Activated naive CD4-positive, alpha-beta T cell treated with anti-CD3 and anti-CD28 coated beads, Interleukin-2, amount 50 U/mL, for 72 hours (primary cell): ENCODE data around the gene SCUBE1. TPM values are rescaled to one million over a fixed set of nuclear protein-coding genes. Genes with fewer than 3 reads are reported as not detected.
"Not testable (repeated sequence)": the region's sequence is repeated elsewhere in the genome, so short reads cannot be mapped to it uniquely, and the experiment has no call there.

ENCODE experiments used
- ATAC-seq, 2 donors: fragments of 150-1000 bp; cut with Tn5 transposase; 2 replicates each; pipeline ENCODE4 v1.10.0; 2021; ENCODE audit warnings: mild to moderate bottlenecking in 2 of 2, moderate library complexity in 2 of 2
- DNase-seq, 2 donors: peaks; one replicate each; pipeline ENCODE4 v3.0.0; 2021 to 2022; ENCODE audit warnings: low spot score in 2 of 2
- H3K27ac Mint-ChIP-seq, 2 donors: one replicate each; pipeline ENCODE4 v1.8.0; 2022; ENCODE audit warnings: mild to moderate bottlenecking in 2 of 2, mixed read lengths in 2 of 2
- H3K36me3 Mint-ChIP-seq, 2 donors: one replicate each; pipeline ENCODE4 v1.8.0; 2022; ENCODE audit warnings: mixed read lengths in 2 of 2
- H3K9me3 Mint-ChIP-seq, 2 donors: one replicate each; pipeline ENCODE4 v1.8.0; 2022; ENCODE audit warnings: mixed read lengths in 2 of 2
- total RNA-seq, 2 donors: library from RNA; stranded (reverse); gene quantifications; one replicate each; pipeline ENCODE4 v1.2.3, GENCODE V29; 2022

Gene SCUBE1
- total RNA-seq, 2 donors from 2014 or later = 0.39 TPM; not detected in 1

DNA sequence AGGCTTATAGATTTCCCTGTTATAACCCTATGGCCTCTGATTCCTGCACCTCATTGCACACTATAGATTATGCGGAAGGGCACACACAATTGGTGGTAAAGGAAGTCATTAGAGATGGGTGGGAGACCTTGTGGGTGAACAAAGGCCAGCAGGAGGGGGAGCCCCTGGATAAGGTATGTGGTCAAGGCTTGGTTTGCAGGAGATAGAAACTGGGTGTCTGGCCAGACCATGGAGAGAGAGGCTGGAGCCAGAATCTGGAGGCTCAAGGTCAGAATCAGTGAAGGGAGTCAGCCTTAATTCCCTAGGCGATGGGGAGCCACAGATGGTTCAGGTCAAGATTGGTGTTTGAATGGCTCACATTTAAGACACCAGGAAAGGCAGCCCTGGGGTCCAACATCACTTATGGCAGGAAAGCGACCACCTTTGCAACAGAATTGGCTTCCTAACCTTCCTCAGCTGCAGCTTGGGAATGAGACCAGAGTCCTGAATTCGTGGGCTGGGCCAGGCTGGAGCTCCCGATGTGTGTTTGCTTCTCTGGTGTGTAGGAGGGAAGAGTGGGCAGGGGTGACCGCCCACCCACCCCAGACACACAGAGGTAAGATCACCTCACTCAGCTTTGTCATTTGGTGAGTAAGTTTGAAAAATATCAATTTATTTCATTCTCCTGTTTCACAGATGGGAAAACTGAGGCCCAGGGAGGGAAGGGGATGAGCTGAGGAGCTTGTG, 22.7 kb upstream of the SCUBE1 start:
- Mint-ChIP-seq H3K36me3 (no peaks in the 10 kb centered on the region), H3K27ac (no peak overlapping the region), H3K9me3 (no peaks in the 10 kb centered on the region)
- no peak for ATAC-seq
- DNase-seq = no peak

DNA sequence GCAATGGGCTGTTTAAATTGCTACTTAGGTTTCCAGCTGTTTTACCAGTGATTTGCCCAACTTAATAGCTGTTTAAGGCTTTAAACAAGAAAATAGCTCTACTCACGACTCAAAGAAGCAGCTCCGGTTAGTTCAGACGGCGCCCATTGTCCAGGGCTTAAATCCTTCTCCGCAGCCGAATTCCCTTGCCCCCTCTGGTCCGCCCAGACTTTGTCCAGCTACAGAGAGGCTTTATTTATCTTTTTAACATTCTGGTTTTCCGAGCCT, 20.9 kb upstream of the SCUBE1 start:
- Mint-ChIP-seq H3K27ac (no peak overlapping the region), H3K9me3 (no peaks in the 10 kb centered on the region), H3K36me3 (no peaks in the 10 kb centered on the region)
- DNase-seq (no peak), ATAC-seq (no peak)

DNA sequence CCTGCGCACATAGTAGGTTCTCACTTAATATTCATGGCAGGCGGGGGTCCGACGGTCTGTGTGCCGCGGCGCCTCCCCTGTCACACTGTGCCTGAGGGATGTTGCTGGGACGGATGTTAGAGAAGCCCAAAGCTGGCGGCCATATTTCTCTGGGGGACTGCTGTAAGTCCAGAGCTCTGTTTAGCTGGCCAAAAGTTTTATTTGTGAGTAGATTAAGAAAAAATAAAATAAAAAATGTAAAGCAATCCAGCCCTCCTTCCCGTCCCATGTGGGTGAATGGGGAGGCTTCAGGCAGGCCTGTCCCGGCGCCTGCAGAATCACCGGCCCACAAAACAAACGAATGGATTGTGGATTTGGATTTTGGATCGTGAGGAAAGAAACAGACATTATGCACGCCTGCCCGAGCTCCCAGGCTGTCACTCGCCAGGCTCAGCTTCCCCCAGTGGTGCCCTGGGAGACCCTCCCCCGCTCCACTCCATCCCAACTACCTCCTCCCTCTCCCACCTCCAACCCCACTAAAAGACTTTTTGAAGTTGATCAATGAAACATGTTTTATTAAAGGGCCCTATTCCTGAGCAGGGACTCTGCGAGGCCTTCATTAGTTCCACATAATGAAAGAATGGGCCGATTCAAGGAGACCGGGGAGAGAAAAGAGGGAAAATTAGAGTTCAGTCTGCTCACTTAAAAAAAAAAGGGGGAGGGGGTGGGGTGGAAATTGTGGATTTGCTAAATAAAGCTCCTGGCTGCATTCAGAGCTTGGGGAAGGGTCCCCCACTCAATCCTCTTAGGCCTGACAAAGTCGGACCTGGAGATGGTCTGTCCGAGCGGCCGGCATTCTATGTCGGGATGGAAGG, 20.4 kb upstream of the SCUBE1 start:
- no peak for ATAC-seq
- no peak for DNase-seq

DNA sequence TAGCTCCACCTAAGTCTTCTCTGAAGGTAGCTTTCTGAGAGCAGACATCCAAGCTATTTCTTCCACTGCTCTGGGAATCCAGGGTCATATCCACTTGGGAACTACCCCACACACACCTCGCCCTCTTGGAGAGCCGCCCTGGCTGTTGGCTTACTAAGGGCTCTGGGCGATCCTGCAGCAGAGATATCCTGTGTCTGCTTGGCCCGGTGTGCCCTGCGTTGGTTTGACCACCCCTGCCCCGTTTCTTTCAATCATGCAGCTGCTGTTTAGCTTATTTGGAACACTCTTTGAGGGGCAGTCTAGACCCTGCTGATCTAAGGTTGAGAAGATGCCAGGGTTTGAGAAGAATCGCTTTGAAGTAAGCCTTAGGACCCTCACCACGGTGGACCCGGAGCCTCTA, 17.4 kb upstream of the SCUBE1 start:
- no peak for ATAC-seq
- Mint-ChIP-seq H3K9me3 (no peaks in the 10 kb centered on the region), H3K36me3 (no peaks in the 10 kb centered on the region), H3K27ac (no peak overlapping the region)
- DNase-seq = no peak

More for the DNA sequence above, 20.4 kb upstream of the SCUBE1 start:
- no peaks in the 10 kb centered on the region for H3K36me3 Mint-ChIP-seq
- no peaks in the 10 kb centered on the region for H3K9me3 Mint-ChIP-seq
- H3K27ac Mint-ChIP-seq = no peak overlapping the region

DNA sequence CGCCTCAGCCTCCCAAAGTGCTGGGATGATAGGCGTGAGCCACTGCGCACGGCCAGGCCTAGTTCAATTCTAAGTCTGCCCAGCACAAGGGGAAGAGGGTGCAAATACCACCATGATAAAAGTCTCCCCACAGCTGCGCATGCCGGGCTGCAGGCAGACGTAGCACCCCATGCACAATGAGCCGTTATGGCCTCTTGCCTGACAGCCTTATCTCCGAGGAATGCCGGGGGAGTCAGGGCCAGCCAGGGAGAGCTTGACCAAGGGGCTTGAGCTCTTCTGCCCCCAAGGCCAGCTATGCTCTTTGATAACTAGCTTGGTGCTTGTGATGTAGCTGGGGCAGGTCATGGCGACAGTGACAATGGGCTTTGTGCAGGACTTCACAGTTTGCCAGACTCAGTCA, 13.7 kb upstream of the SCUBE1 start:
- DNase-seq = no peak
- ATAC-seq = no peak
- Mint-ChIP-seq H3K27ac (no peak overlapping the region), H3K9me3 (no peaks in the 10 kb centered on the region), H3K36me3 (no peaks in the 10 kb centered on the region)

DNA sequence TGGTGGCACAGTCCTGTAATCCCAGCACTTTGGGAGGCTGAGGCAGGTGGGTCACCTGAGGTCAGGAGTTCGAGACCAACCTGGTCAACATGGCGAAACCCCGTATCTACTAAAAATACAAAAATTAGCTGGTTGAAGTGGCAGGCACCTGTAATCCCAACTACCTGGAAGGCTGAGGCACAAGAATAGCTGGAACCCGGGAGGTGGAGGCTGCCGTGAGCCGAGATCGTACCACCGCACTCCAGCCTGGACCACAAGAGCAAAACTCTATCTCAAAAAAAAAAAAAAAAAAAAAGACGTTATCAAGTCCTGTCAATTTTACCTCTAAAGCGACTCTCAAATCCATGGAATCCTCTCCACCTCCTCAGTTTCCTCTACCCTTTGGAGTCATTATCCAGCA, 12.5 kb upstream of the SCUBE1 start:
- H3K36me3 Mint-ChIP-seq, DNase-seq, ATAC-seq, H3K9me3 Mint-ChIP-seq, H3K27ac Mint-ChIP-seq: not testable (repeated sequence)

DNA sequence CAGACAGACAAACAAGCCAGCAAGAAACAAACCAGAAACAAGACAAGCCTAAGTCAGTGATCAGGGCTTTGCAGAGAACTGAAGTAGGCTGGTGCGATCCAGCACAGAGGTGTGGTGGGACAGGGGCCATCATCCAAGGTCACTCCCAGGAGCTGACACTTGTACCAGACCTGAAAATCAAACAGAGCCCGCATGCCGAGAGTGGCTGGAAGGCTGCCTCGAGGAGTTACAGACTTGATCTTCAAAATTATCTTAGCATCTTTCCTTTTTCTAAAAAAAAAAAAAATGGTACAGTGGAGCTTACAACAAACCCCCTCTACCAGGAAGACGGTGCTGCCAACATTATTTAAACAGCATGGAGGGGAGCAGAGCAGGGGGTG, 8.8 kb upstream of the SCUBE1 start:
- no peaks in the 10 kb centered on the region for H3K36me3 Mint-ChIP-seq
- H3K9me3 Mint-ChIP-seq = no peaks in the 10 kb centered on the region
- ATAC-seq (no peak), DNase-seq (no peak)
- H3K27ac Mint-ChIP-seq = no peak overlapping the region

DNA sequence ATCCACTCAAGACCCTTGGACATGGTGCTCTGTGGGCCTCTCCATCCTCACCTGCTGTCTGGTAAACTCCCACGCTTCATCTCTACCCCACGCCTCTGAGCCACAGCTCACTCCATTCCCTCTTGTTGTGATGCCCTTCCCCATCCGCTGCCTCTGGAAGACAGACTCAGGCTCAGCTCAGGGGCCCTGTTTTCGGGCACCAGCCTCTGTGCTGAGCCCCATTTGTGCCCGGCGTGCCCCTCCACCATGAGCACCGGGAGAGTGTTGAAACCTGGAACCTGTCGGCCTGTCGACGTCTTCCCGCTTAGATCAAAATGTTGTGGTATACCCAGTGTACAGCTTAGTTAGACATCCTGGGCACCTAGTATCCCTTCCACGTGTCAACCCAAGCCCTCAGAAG, 6.5 kb upstream of the SCUBE1 start:
- no peak overlapping the region for H3K27ac Mint-ChIP-seq
- DNase-seq (no peak), ATAC-seq (no peak)
- no peaks in the 10 kb centered on the region for H3K9me3 Mint-ChIP-seq
- H3K36me3 Mint-ChIP-seq = no peaks in the 10 kb centered on the region

DNA sequence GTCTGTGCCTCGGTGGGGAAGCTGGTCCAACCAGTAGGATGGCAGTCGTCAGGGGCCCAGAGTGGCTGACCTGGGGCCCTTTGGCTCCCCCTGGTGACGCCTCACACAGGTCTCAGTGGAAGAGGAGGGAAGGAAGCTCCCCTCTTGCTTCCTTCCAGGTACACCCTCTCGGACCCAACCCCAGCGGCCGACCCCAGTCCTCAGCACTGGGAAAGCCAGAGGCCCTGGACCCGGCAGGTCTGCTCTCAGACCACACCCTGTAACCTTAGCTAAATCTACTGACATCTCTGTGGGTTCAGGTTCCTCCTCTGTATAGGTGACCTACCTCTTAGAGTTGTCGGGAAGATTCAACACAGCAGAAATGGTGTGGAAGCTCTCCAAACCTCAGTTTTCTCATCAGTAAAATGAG, 3.4 kb upstream of the SCUBE1 start:
- Mint-ChIP-seq H3K27ac (no peak overlapping the region), H3K9me3 (no peaks in the 10 kb centered on the region), H3K36me3 (no peaks in the 10 kb centered on the region)
- DNase-seq = peak; percentile 61 to 74
- ATAC-seq = peak; percentile 75

DNA sequence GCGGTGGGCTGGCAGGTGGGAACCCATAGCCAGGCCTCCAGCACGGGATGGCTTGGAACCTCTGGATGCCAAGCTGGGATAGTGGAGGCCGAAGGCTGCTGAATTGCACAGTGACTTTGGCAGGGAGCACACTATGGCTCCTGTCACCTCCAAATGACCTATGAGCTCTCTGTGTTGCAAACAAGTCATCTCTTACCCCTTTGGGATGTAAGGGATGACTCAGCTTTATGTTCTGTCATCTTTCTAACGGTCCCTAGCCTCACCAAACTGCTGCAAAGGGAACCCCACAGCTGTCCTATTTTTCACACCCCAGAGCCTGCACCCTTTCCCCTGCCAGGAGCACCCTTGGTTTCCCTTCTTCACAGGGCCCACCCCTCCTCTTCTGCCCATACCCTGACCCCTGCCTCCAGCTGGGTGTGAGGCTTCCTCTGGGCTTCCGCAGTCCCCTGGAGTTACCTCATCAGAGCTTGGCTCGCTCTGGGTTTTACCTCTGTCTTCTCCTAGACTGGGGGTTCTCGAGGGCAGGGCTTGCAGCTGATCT, 2.7 kb upstream of the SCUBE1 start:
- DNase-seq (no peak), ATAC-seq (peak; percentile 63 to 81)
- no peak overlapping the region for H3K27ac Mint-ChIP-seq
- no peaks in the 10 kb centered on the region for H3K9me3 Mint-ChIP-seq
- no peaks in the 10 kb centered on the region for H3K36me3 Mint-ChIP-seq

DNA sequence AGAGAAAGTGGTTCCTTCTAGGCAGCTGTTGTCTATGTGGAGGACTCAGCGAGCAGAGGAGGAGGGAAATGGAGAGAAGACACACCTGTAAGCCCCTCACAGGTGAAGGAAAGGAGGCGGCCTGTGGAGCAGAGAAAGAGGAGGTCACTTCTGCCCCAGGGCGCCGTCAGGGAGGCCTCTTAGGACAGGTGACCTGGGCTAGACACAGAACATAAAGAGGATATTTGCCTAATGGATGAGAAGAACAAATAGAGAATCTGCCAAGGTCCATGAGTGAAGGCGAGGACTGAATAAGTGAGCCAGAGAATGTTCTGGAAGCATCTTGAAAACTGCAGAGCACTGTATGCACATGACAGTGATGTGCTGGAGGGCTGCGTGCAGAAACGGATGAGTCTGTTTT, 2.2 kb upstream of the SCUBE1 start:
- Mint-ChIP-seq H3K27ac (no peak overlapping the region), H3K36me3 (no peaks in the 10 kb centered on the region), H3K9me3 (no peaks in the 10 kb centered on the region)
- DNase-seq (no peak), ATAC-seq (no peak)

DNA sequence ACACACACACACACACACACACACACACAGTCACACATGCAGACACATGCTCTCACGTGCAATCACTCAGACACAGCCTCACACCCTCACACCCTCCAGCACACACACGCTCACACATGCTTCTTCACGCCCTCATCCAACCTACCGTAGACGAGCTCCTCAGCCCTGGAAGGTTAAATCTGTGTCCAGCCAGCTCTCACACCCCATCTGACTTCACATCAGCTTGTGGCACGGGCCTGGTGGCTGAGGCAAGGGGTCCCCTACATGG, 1.3 kb upstream of the SCUBE1 start:
- no peaks in the 10 kb centered on the region for H3K36me3 Mint-ChIP-seq
- H3K9me3 Mint-ChIP-seq = no peaks in the 10 kb centered on the region
- ATAC-seq (no peak), DNase-seq (no peak)
- no peak overlapping the region for H3K27ac Mint-ChIP-seq

DNA sequence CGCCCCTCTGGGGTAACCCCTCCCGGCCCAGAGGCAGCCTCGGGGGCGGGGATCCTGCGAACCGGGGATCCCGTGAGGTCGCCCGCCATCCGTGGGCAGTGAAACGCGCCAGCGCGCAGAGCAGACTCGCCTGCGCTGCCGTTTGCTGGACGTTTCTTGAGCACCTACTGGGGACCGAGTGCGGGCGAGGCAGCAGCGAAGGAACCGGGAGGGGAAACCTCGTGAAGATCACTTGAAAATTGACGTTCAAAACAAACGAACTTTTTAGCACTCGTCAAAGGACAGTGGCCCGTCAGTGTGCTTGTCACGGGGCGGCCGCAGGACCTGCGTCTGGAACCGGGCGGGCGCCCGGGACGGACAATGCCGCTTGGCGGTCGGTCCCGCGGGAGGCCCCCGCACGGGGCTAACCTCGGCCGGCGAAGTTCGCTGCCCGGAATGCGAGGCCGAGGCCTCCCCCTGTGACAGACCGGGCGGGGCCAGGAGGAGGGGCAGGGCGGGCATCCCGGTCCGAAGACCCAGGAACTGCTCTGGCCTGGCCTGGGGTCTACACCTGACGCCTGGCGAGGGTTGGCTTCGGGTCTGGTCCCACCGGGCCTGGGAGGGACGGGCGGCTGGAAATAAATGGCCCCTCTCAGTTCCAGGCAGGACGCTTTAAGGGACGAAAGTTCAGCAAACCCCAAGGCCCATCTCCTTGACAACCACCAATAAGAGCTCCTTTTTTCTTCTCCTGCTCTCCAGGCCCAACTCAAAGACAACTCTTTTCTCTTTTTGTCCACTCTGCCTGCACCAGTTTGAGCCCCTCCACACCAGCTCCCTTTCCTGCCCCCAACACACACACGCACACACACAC, 723 bp upstream of the SCUBE1 start:
- DNase-seq (no peak), ATAC-seq (no peak)
- H3K36me3 Mint-ChIP-seq = no peaks in the 10 kb centered on the region
- no peaks in the 10 kb centered on the region for H3K9me3 Mint-ChIP-seq
- no peak overlapping the region for H3K27ac Mint-ChIP-seq

DNA sequence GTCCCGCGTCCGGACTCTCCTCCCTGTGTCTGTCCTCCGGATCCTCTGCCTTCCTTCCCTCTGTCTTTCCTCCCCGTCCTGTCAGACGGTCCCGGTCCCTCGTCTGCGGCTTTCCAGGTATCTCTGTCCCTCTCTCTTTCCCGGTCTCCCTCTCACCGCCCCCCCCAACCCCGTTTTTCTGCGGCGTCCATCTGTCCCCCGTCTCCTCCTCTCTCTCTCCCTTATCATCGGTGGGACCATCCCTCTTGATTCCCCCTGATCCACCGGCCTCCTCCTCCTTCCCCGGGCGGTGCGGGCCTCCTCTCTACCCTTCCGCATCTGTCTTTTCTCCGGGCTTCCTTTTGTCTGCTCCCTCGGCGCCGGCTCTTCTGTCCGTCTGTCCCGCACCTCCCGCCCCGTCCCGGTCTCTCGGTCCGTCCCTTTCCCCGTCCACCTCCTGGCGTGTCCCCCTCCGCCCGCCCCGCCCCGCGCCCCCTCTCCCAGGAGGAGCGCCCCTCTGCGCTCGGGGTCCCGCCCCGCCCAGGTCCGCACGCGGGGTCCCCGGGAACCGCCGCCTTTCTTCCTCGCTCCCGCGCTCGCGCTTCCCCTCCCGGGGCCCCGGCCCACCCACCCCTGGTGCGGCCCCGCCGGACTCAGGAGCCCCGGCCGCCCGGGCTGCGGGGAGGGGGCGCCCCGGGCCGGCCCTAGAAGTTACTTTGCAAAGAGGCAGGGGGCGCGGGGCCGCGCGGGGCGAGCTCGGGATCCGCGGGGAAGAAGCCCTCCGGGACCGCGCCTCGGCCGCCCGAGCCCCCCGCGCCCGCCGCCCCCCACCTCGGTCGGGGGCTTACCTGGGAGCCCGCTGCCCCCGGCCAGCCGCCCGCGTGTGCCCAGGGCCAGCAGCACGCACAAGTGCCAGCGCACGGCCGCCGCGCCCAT, 568 bp downstream of the SCUBE1 start:
- H3K36me3 Mint-ChIP-seq = no peaks in the 10 kb centered on the region
- DNase-seq (no peak), ATAC-seq (no peak)
- no peaks in the 10 kb centered on the region for H3K9me3 Mint-ChIP-seq
- no peak overlapping the region for H3K27ac Mint-ChIP-seq

DNA sequence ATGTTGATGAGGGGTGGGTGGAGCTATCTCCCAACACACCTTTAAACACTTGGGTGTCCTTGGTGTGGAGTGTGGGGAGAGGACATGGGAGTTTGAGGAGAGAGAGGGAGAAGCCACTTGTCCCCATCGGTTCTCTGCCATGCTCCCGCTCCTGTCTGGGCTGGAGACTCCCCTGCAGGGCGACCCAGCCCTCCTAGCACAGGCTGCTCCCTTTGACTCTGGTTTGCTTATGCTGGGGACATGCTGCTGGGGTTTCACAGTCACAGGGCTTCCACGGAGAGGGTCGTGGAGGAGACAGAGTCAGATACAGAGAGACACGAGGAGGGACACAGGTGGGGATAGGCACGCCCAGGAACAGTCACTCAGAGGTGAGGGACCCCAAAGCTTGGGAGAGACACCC, 1.6 kb downstream of the SCUBE1 start:
- H3K9me3 Mint-ChIP-seq = no peaks in the 10 kb centered on the region
- no peak overlapping the region for H3K27ac Mint-ChIP-seq
- no peak for ATAC-seq
- no peak for DNase-seq
- no peaks in the 10 kb centered on the region for H3K36me3 Mint-ChIP-seq

DNA sequence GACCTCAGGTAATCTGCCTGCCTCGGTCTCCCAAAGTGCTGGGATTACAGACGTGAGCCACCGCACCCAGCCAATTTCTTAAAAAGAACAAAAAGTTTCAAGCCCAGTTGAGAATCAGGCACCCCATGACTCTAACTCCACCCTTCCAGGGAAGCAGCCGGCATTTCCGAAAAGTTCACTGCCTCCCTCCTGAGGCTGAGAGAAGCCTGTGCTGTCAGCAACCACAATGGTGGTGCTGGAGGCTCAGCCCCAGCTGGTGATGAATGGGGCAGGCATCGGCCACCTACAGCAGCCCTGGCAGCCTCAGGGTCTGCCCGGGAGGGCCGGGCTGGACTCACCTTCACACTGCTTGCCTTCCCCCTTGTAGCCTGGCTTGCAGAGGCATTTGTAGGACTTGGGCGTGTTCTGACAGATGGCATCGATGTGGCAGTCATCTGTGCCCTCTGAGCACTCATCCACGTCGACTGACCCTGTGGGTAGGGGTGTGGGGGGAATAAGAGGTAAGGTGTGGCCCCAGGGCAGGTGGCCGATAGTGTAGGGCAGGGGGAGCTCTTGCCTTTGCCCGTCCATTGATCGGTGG, 4.3 kb downstream of the SCUBE1 start:
- no peaks in the 10 kb centered on the region for H3K36me3 Mint-ChIP-seq
- ATAC-seq (no peak), DNase-seq (no peak)
- H3K27ac Mint-ChIP-seq = no peak overlapping the region
- no peaks in the 10 kb centered on the region for H3K9me3 Mint-ChIP-seq
